Measurements from ENCODE around the gene AGRN.
A peak's percentile ranks its signal among the peaks of the same experiment; 100 is the strongest.
"Not testable (repeated sequence)": the region's sequence is repeated elsewhere in the genome, so short reads cannot be mapped to it uniquely, and the experiment has no call there.

The AGRN gene

GRCh38 chr1:1020000-1020404 is at the start of gene AGRN:
AGRN (plus strand) TSS chr1:1020120; CDS start chr1:1020173, 53 bp downstream.
- DNase-seq, result no peak

DNA sequence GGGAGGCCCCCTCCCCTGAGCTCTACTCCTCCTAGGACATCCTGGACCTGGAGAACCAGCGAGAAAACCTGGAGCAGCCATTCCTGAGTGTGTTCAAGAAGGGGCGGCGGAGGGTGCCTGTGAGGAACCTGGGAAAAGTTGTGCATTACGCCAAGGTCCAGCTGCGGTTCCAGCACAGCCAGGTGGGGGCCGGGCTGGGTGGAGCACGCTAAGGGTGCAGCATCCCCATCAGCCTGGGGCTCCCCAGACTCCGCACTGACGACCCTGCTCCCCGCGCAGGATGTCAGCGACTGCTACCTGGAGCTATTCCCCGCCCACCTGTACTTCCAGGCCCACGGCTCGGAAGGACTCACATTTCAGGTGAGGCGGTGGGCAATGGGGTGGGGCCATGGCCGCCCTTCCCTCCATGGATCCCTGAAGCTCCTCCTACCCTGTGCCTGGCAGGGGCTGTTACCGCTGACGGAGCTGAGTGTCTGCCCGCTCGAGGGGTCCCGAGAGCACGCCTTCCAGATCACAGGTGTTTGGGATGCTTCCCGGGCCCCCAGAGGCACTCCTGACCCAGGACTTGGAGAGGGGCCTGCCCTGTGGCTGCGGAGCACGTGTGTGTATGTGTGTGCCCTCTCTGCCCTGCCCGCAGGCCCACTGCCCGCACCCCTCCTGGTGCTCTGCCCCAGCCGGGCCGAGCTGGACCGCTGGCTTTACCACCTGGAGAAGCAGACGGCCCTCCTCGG is 49.5 kb upstream of the AGRN start:
- DNase-seq, result no peak

- no peak for DNase-seq
Measured at GRCh38 chr1:970973-971730, 48.8 kb upstream of the AGRN start.

DNA sequence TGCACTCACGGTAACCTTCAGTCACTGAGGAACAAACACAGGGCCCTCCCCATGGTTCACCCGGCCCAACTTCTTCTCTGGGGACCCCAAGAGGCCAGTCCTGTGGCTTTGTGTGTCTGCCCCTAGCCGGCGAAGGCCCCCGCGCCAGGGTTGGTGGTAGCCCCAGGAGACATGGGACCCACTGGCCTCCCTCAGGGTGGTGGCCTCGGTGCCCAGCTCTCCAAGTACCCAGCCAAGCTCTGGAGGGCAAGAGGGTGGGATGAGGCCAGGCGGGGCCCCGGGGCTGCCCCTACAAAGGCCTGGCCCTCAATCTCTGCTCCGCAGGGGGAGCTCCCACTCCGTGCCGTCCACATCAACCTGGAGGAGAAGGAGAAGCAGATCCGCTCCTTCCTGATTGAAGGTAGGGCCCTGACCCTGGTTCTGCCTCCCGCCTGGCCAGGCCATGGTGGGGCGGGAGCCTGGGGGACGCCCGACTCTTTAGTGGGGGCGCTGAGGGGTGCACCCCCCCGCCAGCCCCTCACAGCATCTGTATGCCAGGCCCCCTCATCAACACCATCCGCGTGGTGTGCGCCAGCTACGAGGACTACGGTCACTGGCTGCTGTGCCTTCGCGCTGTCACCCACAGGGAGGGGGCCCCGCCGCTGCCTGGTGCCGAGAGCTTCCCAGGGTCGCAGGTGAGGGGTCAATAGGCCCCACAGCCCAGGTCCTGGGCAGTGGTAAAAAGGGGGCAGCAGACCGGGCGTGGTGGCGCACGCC is 48.0 kb upstream of the AGRN start:
- no peak for DNase-seq

DNA sequence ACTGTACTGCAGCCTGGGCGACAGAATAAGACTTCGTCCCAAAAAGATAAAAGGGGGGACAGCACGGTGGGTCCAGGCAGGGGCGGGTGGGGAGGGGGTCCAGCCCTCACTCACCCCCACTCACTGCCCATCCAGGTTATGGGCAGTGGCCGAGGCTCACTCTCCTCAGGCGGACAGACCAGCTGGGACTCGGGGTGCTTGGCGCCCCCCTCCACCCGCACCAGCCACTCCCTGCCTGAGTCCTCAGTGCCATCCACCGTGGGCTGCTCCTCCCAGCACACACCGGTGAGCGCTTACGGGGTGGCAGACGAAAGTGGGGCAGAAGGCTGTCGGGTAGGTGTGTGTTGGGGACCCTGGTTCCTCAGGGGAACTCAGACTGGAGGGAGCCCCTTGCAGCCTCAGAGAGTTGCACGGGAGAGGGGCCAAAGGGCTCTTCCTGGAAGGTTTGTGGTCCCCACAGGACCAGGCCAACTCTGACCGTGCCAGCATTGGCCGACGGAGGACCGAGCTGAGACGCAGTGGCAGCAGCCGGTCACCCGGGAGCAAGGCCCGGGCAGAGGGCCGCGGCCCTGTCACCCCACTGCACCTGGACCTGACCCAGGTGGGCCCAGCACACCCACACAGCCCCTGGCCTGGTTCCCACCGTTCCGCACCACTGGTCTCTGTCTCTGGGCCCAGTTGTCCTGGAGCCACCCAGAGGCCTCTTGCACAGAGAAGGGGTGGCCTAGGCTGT is 47.0 kb upstream of the AGRN start:
- no peak for DNase-seq

GRCh38 chr1:973459-974292 is 46.2 kb upstream of the AGRN start:
- DNase-seq, result no peak

DNA sequence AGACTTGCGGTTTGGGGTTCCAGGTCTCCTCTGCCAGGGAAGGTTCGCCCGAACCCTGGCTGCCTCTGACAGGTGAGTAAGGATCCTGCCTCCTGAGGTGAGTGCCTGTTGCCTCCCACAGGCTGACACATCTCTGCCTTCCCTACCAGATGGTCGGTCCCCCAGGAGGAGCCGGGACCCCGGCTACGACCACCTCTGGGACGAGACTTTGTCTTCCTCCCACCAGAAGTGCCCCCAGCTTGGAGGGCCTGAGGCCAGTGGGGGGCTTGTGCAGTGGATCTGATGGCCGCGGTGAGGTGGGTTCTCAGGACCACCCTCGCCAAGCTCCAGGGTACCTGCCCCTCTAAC is 45.7 kb upstream of the AGRN start:
- DNase-seq, result no peak

DNA sequence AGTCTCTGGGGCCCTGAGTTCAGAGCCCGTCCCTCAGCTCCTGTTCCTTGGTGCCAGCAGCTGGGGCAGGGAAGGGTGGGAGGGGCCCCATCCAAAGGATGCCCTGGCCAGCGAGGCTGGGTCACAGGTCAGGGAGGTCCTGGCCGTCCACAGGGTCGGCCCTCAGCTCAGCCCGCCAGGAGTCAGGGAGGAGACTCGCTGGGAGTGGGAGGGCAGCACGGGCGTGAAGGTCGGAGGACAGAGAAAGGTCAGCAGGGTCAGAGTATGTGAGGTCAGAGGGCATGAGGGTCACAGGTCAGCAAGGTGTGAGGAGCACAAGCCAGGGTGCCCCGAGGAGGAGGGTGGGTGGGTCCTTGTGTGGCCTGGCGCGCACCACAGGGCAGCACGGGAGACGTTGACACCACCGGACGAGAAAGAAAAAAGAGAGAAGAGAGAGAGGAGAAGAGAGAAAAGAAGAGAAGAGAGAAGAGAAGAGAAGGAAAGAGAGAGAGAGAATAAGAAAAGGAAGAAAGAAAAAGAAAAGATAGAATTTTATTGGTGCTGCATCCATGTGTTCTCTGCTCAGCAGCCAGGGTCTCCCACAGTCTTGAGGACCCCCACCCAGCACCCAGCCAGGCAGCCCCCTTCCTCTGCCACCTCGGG is 45.1 kb upstream of the AGRN start:
- DNase-seq, result no peak

GRCh38 chr1:975365-975764 is 44.6 kb upstream of the AGRN start:
- no peak for DNase-seq

GRCh38 chr1:975896-976683 is 43.8 kb upstream of the AGRN start:
- peak; percentile 35 to 62 for DNase-seq

- not testable (repeated sequence) for DNase-seq
Measured at GRCh38 chr1:976791-977190, 43.1 kb upstream of the AGRN start.

DNA sequence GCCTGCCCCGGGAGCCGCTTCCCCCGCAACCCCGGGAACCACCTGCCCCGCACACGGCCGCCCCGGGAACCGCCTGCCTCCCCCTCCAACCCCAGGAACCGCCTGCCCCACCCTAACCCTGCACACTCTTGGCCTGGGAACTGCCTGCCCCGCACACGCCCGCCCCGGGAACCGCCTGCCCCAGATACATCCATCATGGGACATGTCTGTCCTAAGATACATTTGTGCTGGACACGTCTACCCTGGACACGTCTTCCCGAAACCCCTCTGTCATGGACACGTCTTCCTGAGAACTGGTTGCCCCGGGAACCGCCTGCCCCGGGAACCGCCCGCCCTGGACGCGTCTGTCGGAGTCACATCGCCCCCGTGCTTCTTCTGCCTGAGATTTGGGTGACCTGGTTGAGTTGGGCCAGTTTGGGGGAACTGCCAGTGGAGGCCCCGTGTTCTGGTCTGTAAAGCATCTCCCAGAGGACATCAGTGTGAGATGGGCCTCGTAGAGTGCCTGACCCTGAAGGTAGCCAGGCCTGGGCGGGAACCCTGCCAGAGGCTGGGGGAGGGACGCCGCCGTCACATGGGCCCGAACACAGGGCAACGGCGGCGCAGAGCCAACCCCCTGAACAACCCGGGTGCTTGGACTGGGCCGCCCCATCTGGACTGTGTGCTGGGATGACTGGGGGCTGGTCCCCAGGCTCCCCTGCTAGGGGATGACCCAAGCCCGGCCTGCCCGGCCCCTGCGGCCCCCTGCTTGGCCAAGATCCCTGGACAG is 41.7 kb upstream of the AGRN start:
- DNase-seq, result peak in 1 of 2 experiments; percentile 10

GRCh38 chr1:978835-979743 is 40.8 kb upstream of the AGRN start:
- no peak for DNase-seq

- DNase-seq, result no peak
Measured at GRCh38 chr1:979744-980072, 40.2 kb upstream of the AGRN start.

DNA sequence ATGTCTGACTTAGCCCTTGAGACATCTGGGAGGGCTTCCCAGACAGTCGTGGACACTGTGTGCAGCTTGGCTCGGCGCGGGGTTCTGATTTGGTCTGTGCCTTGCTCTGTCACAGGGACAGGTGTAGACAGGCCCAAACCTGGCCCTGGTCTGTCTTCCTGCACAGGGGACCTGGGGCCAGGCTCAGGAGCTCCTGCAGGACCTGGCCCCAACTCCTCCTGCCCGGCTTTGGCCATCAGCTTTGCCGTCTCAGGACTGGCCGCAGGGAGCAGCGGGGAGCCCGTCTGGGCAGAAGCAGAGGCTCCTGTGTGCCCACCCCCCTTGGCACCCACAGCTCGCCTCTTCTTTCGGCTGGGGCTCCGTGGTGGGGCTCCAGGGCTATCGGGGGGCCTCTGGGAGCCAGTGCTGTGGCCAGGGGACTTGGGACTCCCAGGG is 39.8 kb upstream of the AGRN start:
- no peak for DNase-seq

GRCh38 chr1:980602-981395 is 39.1 kb upstream of the AGRN start:
- DNase-seq, result no peak

- no peak for DNase-seq
Measured at GRCh38 chr1:981491-981954, 38.4 kb upstream of the AGRN start.

All from SW 1271 (cell line).